SK-N-MC (cell line): Measurements from ENCODE around the gene RIT2.

ENCODE experiments used
- EZH2 ChIP-seq: fragments of 200-600 bp; sonication (generic); IDR thresholded peaks from one replicate; pipeline ENCODE4 v1.6.1; 2017; ENCODE audit warnings: antibody characterized with exemption
- FOXP2 ChIP-seq: optimal IDR thresholded peaks from 2 replicates; pipeline ENCODE3; 2011; ENCODE audit warnings: mild to moderate bottlenecking, moderate library complexity; ENCODE audit not compliant: insufficient read depth; ENCODE audit errors: extremely low read length, control extremely low read depth
- POLR2AphosphoS5 ChIP-seq: IDR thresholded peaks from 2 replicates; pipeline ENCODE4 v1.6.1; 2012; ENCODE audit warnings: mild to moderate bottlenecking, low read depth, low read length, borderline replicate concordance

- no peak for TF ChIP-seq EZH2
- TF ChIP-seq POLR2AphosphoS5 = no peak
- TF ChIP-seq FOXP2 = no peak
Observed at GRCh38 chr18:42861271-42861670, 254.2 kb downstream of the RIT2 start.
